ENCODE data around the gene SLC25A22.

Gene SLC25A22

DNA sequence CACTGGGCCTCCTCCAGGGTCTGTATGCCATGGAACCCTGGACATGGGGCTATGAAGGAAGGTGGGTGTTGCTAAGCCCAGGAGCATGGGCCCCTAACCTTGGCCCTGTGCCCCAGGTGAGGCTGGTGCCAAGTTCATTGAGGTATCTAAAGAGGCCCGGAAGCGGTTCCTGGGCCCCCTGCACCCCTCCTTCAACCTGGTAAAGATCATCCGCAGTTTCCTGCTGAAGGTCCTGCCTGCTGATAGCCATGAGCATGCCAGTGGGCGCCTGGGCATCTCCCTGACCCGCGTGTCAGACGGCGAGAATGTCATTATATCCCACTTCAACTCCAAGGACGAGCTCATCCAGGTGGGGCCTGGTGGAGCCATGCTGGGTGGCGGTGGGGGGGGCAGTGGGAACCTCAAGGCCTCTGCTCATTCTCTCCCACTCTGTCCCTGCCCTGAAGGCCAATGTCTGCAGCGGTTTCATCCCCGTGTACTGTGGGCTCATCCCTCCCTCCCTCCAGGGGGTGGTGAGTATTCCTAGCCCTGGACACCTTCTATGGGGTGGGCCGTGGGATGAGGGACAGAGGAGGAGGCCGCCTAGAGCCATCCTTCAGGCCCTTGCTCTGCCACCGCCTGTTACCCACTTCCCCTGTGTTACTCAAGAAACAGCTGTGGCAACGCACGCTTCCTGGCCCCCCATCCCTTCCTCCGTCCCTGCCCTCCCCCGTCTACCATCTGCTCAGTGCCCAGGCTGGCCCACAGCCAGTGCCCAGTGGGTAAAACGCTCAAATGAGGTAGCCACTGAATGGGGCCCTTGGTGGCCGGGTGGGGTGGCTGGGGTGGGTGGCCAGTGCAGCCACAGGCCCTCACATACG, 23.7 kb upstream of the SLC25A22 start:
- DNase-seq, result peak in 1 of 2 donors; percentile 39

DNA sequence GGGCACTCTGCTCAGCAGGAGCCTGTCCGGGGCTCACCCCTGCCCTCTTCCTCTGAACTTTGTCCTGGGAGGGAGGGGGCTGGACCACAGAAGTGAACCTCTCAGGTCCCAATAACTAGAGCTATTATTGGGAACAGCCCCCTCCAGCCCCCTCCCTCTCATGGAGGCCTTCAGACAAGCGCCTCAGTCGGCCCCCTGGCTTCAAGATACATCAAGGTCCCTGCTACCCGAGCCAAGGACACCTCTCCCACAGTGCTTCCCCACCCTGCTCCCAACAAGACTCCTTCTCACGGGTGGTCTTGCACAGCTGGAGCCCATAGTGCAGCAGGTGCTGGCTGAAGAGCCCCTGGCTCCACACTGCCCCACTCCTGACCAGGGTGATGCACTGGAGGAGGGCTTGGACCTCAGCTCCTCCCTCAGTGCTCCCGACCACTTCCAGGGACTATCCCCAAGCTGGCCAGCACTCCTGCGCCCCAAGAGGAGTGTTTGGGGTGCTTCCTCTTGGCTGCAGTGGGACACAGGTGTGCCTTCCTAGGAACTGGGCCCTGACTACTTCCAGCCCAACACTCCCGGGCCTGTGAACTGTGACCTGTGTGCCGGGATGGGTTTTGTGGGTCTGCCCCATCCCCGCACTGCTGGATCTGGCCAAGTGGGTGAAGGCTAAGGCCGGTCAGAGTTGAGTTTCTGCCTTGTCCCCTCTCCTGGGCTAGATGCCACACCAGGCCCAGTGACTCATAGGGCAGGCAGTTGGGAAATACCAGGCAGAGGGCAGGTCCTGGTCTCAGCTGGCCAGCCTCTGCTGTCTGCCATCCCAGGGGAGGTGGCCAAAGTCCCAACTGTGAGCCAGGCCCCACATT, 22.8 kb upstream of the SLC25A22 start:
- peak in 1 of 2 donors; percentile 69 for DNase-seq

DNA sequence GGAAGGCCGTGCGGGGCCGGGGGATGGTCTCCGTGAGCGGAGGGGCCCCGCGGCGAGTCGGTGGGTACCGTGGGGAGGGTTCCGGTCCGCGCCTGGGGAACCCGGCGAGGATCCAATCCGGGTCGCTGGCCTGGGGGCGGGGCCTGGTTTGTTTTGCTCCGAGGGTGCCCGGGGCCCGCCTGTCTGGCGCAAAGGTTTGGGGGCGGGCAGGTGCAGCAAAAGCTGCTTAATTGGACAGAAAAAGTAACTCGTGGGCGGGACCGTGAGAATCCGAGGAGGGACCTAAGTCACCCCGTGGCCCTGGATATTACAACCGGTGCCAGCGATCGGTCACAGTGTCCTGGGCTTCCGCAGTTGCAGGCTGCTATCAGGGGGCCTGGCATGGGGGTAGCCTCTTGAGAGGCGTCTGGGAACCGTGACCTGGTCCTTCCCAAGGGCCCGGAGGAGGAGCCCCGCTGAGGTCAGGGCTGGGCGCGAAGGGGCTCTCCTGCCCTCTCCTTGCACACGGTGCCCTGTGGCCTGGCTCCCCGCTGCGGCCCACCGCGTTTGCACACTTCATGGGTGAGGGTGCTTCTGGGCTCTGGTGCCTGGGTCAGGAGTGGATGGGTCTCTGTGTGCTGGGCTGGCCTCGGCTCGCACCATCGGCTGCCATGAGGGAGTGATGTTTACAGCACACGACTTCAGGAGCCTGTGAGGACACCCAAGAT, 22.0 kb upstream of the SLC25A22 start:
- DNase-seq, result peak; percentile 95 to 96

DNA sequence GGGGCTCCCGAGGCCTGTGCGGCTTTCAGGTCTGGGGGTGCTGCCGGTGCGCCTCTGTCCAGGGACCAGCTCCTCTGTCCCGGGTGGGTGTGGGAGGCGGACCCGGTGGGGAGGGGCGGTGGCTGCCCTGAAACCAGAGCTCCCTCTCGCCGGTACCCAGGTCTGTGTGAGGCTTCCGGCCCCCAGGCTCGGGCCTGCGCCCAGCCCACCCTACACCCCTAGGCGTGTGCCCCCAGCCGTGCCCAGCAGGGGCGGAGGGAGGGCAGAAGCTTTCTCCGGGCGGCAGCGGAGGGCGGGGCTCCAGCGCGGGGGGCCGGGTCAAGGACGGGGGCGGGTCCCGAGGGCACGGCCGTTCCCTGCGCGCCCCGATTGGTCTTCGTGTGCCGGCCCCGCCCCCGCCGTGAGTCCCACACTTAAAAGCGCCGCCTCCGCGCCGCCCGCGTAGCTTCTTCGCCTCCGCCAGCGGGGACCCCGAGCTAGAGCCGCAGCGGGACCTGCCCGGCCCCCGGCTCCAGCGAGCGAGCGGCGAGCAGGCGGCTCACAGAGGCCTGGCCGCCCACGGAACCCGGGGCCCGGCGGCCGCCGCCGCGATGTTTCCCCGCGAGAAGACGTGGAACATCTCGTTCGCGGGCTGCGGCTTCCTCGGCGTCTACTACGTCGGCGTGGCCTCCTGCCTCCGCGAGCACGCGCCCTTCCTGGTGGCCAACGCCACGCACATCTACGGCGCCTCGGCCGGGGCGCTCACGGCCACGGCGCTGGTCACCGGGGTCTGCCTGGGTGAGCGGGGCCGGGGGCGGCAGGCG, 21.2 kb upstream of the SLC25A22 start:
- peak; percentile 93 to 94 for DNase-seq

DNA sequence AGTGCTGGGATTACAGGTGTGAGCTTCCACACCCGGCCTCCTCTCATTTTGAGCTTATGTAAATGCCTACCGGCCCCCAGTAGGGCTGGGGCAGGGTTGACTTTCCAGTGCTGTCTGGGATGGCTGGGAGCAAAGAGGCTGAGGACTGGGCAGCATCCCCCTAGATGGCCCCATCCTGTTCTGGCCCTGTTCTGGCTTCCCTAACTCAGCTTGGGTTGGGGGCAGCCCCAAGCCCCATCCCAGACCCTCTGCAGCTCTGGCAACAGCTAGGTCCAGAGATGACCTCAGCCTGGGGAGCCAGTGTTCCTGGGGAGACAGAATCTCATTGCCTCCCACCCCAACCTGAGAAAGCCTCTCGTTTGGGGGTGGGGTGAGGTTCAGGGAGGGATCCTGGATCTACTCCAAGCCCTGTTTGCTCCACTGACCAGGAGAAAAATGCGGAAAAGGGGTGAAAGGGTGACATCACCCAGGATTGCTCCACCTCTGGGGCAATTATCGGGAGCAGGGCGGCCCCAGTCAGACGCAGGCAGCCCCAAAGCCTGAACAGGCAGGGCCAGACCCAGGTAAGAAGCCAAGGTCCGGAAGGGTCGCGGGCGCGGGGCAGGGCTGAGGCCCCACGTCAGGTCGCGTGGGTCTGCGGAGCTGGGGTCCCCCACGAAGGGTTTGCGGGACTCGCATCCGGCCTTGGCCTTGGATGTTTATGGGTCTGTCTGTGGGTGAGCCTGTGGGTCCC, 20.5 kb upstream of the SLC25A22 start, which contains the start of gene PNPLA2:
Gene PNPLA2, plus strand, starts transcription at position 519 of the 733 bp plus-strand sequence. CDS start 805 bp downstream, outside the sequence.
- no peak for DNase-seq

DNA sequence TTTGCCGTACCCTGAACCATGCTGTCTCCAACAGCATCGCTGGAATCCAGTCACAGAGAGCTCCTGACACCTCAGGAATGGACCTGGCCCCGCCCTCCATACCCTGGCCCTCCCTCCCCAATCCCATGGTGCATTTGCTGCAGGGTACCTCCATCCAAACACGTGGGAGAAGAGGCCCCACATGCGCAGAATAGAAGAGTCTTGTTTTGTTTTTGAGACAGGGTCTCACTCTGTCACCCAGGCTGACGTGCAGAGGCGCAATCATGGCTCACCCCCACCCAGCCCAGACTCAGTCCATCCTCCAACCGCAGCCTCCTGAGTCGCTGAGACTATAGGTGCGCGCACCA, 18.3 kb upstream of the SLC25A22 start:
- DNase-seq, result no peak

DNA sequence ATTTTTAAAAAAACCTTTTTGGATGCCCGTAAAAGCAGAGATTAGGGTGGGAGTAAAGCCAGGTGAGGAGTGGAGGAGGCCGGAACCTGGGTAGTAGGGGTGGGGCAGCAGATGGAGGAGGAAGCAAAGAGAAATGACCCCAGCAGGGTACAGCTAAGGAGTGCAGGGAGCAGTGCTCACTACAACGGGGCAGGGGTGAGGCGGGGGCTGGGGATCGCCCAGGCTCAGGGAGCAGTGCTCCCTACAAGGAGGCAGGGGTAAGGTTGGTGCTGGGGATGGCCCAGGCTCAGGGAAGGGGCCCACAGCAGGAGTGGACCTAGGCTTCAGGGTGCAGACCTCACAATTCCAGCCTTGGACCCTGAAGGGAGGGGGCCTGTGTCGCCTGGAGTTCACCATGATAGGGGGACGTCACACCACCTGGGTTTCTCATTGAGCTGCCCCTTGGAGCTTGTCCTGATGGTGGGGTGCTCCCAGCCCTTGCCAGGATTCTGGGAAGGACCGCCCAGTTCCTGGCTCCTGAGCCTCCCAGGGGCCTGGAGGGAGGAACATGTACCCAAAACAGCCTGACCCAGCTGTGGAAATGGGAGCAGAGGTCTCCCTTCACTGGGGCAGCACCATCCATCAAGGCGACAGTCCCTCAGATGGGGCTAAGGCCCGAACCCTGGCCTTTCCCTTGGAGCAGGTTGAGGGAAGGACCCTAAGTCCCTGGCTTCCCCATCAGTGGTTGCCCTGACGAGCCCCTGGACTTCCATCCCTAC, 17.8 kb upstream of the SLC25A22 start:
- no peak for DNase-seq

DNA sequence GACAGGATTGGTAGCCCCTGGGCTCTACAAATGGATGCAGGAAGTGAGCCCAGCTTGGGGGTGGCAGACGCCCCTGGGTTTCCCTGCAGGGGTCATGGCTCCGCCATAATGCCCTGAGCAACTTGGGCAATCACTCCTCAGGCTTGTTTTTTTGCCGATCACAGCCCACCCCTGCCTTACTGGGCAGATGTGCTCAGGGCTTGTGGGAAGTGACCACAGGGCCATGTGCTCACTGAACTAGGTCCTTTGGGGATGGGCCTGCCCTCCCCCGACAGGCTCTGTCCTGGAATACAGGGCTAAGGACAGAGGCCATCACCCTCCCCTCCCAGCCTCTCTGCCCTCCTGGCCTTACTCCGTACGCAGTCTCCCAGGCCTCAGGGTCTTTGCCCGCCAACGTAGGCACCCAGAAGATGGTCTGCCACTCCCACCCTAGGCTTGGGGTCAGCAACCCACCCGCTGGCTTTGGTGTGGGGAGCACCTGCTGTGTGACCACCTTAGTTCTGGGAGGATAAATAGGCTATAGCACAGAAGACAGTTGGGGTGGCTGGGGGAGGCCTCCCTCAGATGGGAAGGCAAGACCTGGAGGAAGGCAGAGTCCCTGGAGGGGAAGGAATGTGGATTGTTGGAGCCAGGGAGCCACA, 15.5 kb upstream of the SLC25A22 start:
- DNase-seq, result no peak

DNA sequence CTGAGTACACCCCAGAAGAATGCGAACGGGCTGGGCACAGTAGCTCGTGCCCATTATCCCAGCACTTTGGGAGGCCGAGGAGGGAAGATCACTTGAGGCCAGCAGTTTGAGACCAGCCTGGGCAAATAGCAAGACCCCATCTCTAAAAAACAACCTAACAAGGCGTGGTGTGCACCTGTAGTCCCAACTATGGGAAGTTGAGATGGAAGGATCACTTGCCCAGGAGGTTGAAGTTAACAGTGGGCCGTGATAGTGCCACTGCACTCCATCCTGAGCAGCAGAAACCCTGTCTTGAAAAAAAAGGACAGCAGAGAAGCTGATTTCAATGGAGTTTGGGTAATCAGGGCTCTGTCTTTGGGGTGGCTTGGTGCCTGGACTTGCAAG, 15.0 kb upstream of the SLC25A22 start:
- DNase-seq, result no peak

DNA sequence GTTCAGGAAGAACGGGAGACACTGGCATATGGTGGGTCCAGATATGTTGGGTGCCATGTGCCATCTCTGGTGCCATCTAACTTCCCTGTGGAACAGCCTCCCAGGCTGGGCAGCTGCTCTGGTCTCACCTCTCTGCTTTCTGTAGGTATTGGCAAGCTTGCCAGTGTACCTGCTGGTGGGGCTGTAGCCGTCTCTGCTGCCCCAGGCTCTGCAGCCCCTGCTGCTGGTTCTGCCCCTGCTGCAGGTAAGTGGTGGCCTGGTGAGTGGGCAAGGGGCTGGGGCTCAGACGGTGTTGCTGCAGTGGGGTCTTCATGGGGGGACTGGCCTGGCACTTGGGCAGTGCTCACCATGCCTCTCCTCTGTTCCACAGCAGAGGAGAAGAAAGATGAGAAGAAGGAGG, 14.3 kb upstream of the SLC25A22 start:
- DNase-seq, result no peak

DNA sequence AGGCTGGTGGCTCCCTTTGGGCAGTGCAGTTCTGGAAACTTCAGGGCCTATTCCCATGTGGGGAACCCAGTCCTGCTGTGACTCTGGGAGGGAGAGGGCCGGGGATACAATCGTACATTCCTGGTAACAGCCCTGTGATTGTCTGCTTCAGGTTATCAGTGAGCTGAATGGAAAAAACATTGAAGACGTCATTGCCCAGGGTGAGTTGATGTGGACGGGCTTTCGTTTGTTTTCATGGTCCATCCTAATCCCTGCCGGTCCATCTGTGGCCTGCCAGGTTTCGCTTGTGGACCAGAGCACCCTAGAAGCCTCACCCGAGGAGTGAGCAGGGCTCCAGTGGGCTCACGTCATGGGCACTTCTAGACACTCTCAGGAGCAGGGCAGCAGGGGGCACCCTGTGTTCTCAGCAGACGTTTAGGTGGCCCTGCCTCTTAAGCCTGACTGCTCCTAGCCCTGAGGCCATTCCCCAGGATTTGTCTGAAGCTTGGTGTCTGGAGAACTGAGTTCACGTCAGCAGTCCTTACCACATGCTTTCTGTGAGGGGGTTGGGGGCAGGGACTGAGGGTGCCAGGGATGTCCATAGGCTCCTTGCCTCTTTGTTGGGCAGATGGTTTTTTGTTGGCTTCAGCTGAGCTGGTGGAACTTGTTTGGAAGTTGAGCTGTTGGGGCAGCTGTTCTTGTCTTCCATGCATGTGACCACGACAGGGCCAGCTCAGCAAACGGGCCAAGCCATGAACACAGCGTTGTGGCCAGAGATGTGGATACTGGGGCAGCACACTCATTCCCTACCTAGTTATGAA, 13.6 kb upstream of the SLC25A22 start:
- no peak for DNase-seq

DNA sequence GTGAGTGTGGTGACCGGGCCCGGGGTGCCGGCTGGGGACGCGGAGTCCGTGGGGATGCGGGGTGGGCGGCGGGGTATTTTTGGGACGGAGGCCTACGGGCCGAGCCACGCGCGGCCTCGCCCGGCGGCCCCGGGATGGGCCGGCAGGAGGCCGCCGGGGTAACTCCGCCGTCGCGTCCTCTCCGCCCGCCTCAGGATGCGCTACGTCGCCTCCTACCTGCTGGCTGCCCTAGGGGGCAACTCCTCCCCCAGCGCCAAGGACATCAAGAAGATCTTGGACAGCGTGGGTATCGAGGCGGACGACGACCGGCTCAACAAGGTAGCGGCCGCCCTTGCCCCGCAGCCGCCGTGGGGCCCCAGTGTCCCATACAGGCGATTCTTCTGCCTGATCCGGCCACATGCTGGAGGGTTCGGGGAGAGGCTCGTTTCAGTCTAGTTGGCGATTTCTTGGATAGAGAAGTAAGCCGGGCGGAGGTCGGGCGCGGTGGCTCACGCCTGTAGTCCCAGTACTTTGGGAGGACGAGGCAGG, 12.0 kb upstream of the SLC25A22 start:
- no peak for DNase-seq

DNA sequence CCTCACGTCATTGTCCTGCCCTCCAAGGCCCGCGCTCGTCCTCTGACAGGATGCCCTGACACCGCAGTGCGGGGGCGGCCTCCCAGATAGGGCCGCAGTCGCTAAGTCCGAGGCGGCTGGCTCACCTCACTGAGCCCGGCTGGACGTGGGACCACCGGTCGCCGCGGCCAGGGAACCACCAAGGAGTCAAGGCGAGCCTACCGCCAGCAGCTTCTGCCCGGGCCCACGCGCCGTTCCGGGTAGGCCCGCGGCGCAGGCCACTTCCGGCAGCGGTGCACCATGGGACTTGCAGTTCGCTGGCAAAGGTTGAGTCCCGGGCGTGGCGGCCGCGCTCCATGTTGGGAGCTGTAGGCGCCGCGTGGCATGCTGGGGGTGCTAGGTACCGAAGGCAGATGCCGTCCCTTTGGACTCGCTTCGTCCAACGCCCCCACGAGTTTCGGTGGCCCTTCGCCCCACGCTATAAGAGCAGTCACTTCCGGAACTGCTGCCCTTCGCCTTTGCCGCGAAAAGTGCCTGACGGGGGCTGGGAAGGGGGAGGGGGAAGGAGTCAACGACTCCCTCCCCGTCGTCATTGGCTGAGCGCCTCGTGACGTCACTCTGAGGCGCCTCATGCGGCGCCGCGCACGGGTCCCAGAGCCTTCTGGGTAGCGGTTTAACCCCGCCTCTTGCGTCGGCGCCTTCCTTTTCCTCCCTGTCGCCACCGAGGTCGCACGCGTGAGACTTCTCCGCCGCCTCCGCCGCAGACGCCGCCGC, 11.4 kb upstream of the SLC25A22 start, which contains the start of gene RPLP2:
Gene RPLP2, plus strand, starts transcription at position 681 of the 753 bp plus-strand sequence. CDS start 268 bp downstream, outside the sequence.
- peak; percentile 97 for DNase-seq

DNA sequence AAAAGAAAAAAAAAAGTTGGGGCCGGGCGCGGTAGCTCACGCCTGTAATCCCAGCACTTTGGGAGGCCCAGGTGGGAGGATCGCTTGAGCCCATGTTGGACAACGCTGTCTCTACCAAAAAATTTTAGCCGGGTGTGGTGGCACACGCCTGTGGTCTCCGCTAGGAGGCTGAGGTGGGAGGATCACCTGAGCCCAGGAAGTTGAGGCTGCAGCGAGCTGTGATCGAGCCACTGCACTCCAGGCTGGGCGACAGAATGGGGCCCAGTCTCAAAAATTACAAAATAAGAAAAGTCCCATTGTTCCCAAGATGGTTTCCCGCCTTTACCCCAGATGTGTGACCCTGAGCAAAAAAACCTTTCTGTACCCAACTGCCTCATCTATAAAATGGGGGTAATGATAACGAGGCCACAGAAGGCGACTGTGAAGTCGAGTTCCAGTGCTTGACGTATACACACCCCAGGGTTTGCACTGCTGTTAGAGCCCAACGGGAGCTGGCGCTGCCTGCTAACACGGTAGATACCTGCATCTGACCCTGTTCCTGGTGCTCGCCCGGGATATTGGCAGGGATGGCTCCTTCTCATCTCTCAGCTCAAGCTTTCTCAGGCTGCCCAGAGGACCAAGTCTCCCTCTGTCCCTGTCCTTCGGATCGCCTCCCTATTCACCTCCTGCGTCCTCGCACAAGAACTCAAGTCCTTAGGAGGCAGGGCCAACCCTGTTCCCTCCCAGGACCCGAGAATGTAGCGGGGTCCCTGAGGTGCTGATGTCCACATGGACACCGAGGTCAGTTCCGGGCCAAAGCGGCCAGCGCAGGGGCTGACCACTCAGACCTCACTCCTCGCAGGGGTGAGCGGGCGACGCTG, 10.6 kb upstream of the SLC25A22 start:
- DNase-seq, result peak; percentile 38 to 66

DNA sequence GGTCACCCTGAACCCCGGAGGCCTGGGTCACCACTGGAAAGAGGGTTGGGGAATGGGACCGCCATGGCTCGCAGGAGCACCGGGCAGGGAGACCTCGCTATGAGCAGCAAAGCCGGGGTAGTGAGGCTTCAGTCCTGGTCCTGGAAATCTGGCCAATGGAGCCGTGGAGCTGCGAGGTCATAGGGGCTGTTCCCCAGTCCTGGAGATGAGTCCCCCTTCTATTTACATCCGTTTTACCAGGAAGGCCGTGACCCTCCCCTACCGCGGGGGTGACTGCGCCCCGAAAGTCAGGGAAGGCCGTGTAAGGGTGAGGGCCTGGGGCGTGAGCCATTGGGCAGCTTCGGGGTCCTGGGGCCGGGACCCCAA, 6.5 kb upstream of the SLC25A22 start:
- no peak for DNase-seq

DNA sequence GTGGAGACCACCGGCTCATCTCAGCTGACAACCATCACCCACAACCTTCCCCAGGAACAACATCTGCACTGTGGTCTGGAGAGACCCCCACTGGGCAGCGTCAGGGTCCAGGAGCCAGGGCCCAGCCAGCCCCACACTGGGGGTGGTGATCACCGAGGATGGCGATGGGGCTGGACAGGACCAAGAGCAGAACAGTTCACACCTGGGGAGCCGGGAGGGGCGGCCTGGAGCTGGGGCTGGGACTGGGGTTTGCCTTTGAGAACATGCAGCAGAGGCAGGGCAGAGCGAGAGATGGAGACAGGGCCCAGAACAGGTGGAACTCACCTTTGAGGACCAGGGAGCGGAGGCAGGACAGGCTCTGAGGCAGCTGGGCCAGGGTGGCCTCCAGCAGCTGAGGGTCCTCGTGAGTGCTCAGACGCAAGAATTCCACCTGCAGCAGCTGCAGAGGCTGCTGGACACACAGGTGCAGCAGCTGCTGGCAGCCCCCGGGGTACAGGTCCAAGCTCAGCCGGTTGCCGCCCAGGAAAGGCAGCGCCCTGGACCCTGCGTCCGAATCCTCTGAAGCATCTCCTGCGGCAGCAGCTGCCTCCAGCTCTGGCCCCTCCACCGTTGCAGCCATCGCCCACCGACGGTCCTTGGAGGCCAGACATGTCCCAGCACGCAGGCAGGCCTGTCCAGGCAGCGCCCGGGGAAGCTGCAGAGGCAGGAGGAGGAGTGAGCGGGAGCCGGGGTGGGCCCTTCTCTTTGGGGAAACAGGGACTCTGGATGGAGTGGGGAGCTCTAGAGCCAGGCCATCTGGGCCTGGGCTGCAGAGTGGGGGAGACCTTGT, 5.9 kb upstream of the SLC25A22 start:
- DNase-seq, result no peak

DNA sequence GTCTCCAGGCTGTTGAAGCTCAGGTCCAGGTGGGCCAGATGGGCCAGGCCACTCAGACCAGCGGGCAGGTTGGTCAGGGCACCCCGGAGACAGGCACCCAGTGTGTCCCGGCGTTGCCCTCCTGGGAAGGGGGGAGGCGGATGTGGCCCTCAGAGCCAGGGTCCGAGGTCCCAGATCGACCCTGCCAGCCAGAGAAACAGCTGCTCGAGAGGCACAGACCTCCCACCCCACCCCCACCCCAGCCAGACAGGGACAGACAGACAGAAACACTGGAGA, 5.3 kb upstream of the SLC25A22 start:
- no peak for DNase-seq
